Measurements from ENCODE around the gene ZNF804A.
A peak's percentile ranks its signal among the peaks of the same experiment; 100 is the strongest.

Gene ZNF804A

DNA sequence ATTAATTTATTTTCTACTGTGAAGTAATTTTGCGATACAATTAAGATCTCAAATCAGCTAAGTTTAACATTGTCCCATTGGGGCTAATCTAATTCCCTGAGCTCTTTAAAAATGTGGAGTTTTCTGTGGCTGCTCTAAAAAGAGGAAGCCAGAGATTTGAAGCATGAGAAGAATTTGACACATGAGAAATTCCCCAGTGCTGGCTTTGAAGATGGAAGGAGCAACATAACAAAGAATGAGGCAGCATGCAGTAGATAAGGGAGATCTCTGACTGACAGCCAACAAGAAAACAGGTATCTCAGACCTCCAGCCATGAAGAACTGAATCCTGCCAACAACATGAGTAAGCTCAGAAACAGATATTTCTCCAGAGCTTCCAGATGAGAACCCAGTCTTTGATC lies 308.4 kb downstream of the ZNF804A start:
- H3K36me3 ChIP-seq (ENCODE audit: control insufficient read depth in 1 of 2, insufficient read depth in 2 of 2, low read depth in 1 of 2, low read length in 2 of 2), result no peaks in the 10 kb centered on the region
- no peak overlapping the region for H4K91ac ChIP-seq (ENCODE audit: low read length)
- WGBS, result no CpG with 5 or more reads among the region's 1 CpG
- H2AK5ac ChIP-seq (ENCODE audit: low read length, severe bottlenecking), result no peak overlapping the region
- H3K4me2 ChIP-seq (ENCODE audit: low read length, poor library complexity, severe bottlenecking), result no peak overlapping the region
- H2BK120ac ChIP-seq (ENCODE audit: low read depth, low read length), result no peak overlapping the region
- H2AFZ ChIP-seq (ENCODE audit: low read depth, low read length), result no peak overlapping the region
- H2BK5ac ChIP-seq (ENCODE audit: low read depth, low read length, poor library complexity, severe bottlenecking), result no peak overlapping the region
- H4K8ac ChIP-seq (ENCODE audit: low read length), result no peak overlapping the region
- no peak overlapping the region for H3K23ac ChIP-seq (ENCODE audit: low read length in 2 of 2)
- H3K4me3 ChIP-seq (ENCODE audit: insufficient read depth in 1 of 2, low read depth in 1 of 2, low read length in 2 of 2), result no peak overlapping the region
- H3K9ac ChIP-seq (ENCODE audit: low read length), result no peak overlapping the region
- peaks cover 3% of the 10 kb centered on the region for H3K9me3 ChIP-seq (ENCODE audit: control insufficient read depth, low read length)
- H3K27ac ChIP-seq (ENCODE audit: low read length, poor library complexity, severe bottlenecking), result no peak overlapping the region
- H3K4ac ChIP-seq (ENCODE audit: low read depth in 1 of 2, low read length in 2 of 2), result no peak overlapping the region
- no peak overlapping the region for H2BK15ac ChIP-seq (ENCODE audit: low read depth, poor library complexity, severe bottlenecking)
- H3K14ac ChIP-seq (ENCODE audit: low read length in 2 of 2), result no peak overlapping the region
- no peak overlapping the region for H3K18ac ChIP-seq (ENCODE audit: low read depth in 1 of 2, low read length in 2 of 2)
- H3K4me1 ChIP-seq (ENCODE audit: control insufficient read depth, insufficient read depth, low read depth, low read length), result no peaks in the 10 kb centered on the region
- DNase-seq, result no peak
- no peaks in the 10 kb centered on the region for H3K79me1 ChIP-seq (replicated peaks; ENCODE audit: low read length, poor library complexity, severe bottlenecking)
- H2BK12ac ChIP-seq (ENCODE audit: low read length in 2 of 2), result no peak overlapping the region
- no peaks in the 10 kb centered on the region for H3K27me3 ChIP-seq (ENCODE audit: control insufficient read depth in 1 of 2, insufficient read depth in 1 of 2, low read length in 2 of 2)

DNA sequence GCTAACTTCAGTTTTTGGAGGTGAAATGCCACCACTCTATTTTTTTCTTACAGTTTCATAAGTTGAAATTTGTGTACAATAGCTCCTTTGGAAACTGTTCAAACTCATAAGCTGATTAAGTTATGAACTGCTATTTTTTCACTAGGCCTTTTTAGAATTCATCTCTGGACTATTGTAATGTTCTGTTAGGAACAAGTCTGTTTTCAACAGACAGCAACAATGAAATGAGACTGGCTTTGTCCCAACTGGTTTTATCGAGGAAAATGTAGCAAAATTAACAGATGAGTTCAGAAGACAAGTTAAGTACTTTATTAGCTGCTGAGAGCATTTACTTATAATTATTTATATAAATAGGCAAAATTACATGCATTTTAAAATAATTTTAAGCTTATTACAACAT lies 310.6 kb downstream of the ZNF804A start:
- H3K18ac ChIP-seq (ENCODE audit: low read depth in 1 of 2, low read length in 2 of 2), result no peak overlapping the region
- H2AK5ac ChIP-seq (ENCODE audit: low read length, severe bottlenecking), result no peak overlapping the region
- H3K4me2 ChIP-seq (ENCODE audit: low read length, poor library complexity, severe bottlenecking), result no peak overlapping the region
- 86% methylated on average over 1 of the region's 1 CpG for WGBS
- H3K27ac ChIP-seq (ENCODE audit: low read length, poor library complexity, severe bottlenecking), result no peak overlapping the region
- DNase-seq, result no peak
- no peak overlapping the region for H3K4me3 ChIP-seq (ENCODE audit: insufficient read depth in 1 of 2, low read depth in 1 of 2, low read length in 2 of 2)
- H3K14ac ChIP-seq (ENCODE audit: low read length in 2 of 2), result no peak overlapping the region
- H3K4me1 ChIP-seq (ENCODE audit: control insufficient read depth, insufficient read depth, low read depth, low read length), result no peaks in the 10 kb centered on the region
- H4K91ac ChIP-seq (ENCODE audit: low read length), result no peak overlapping the region
- no peaks in the 10 kb centered on the region for H3K27me3 ChIP-seq (ENCODE audit: control insufficient read depth in 1 of 2, insufficient read depth in 1 of 2, low read length in 2 of 2)
- H3K23ac ChIP-seq (ENCODE audit: low read length in 2 of 2), result no peak overlapping the region
- no peaks in the 10 kb centered on the region for H3K79me1 ChIP-seq (replicated peaks; ENCODE audit: low read length, poor library complexity, severe bottlenecking)
- H2BK5ac ChIP-seq (ENCODE audit: low read depth, low read length, poor library complexity, severe bottlenecking), result no peak overlapping the region
- no peak overlapping the region for H2BK12ac ChIP-seq (ENCODE audit: low read length in 2 of 2)
- H3K9me3 ChIP-seq (ENCODE audit: control insufficient read depth, low read length), result peaks cover 15% of the 10 kb centered on the region
- H3K4ac ChIP-seq (ENCODE audit: low read depth in 1 of 2, low read length in 2 of 2), result no peak overlapping the region
- H2BK15ac ChIP-seq (ENCODE audit: low read depth, poor library complexity, severe bottlenecking), result no peak overlapping the region
- H2AFZ ChIP-seq (ENCODE audit: low read depth, low read length), result no peak overlapping the region
- no peak overlapping the region for H3K9ac ChIP-seq (ENCODE audit: low read length)
- no peak overlapping the region for H4K8ac ChIP-seq (ENCODE audit: low read length)
- no peaks in the 10 kb centered on the region for H3K36me3 ChIP-seq (ENCODE audit: control insufficient read depth in 1 of 2, insufficient read depth in 2 of 2, low read depth in 1 of 2, low read length in 2 of 2)
- H2BK120ac ChIP-seq (ENCODE audit: low read depth, low read length), result no peak overlapping the region

DNA sequence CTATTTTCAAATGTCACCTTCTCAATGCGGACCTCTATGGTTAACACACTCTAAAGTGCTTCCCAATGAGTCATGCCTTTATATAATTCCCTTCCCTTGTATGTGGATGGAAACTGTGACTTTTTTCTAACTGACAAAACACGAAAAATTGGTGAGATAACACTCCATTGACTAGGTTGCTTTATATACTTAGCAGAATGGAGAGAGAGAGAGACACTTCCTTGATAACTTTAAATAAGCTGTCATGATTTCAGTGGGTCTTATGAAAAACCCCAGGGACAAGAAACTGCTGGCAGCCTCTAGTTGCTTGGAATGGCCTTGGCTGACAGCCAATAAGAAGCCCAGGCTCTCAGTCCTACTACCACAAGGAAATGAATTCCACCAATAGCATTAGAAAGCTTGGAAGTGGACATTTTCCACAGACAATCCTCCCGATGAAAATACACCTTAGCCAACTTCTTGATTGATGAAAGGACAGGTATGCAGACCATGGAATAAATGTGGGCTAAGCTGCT lies 322.2 kb downstream of the ZNF804A start:
- H3K79me1 ChIP-seq (replicated peaks; ENCODE audit: low read length, poor library complexity, severe bottlenecking), result no peaks in the 10 kb centered on the region
- no peak overlapping the region for H3K4me2 ChIP-seq (ENCODE audit: low read length, poor library complexity, severe bottlenecking)
- no peak overlapping the region for H3K9ac ChIP-seq (ENCODE audit: low read length)
- no peaks in the 10 kb centered on the region for H3K36me3 ChIP-seq (ENCODE audit: control insufficient read depth in 1 of 2, insufficient read depth in 2 of 2, low read depth in 1 of 2, low read length in 2 of 2)
- no peaks in the 10 kb centered on the region for H3K4me1 ChIP-seq (ENCODE audit: control insufficient read depth, insufficient read depth, low read depth, low read length)
- H3K27me3 ChIP-seq (ENCODE audit: control insufficient read depth in 1 of 2, insufficient read depth in 1 of 2, low read length in 2 of 2), result no peaks in the 10 kb centered on the region
- H2BK15ac ChIP-seq (ENCODE audit: low read depth, poor library complexity, severe bottlenecking), result no peak overlapping the region
- H3K4ac ChIP-seq (ENCODE audit: low read depth in 1 of 2, low read length in 2 of 2), result no peak overlapping the region
- H3K18ac ChIP-seq (ENCODE audit: low read depth in 1 of 2, low read length in 2 of 2), result no peak overlapping the region
- WGBS, result no CpG with 5 or more reads among the region's 3 CpGs
- no peak overlapping the region for H2BK12ac ChIP-seq (ENCODE audit: low read length in 2 of 2)
- no peak overlapping the region for H3K4me3 ChIP-seq (ENCODE audit: insufficient read depth in 1 of 2, low read depth in 1 of 2, low read length in 2 of 2)
- H3K14ac ChIP-seq (ENCODE audit: low read length in 2 of 2), result no peak overlapping the region
- no peak overlapping the region for H2BK5ac ChIP-seq (ENCODE audit: low read depth, low read length, poor library complexity, severe bottlenecking)
- H2AK5ac ChIP-seq (ENCODE audit: low read length, severe bottlenecking), result no peak overlapping the region
- H4K91ac ChIP-seq (ENCODE audit: low read length), result no peak overlapping the region
- no peak overlapping the region for H4K8ac ChIP-seq (ENCODE audit: low read length)
- H3K9me3 ChIP-seq (ENCODE audit: control insufficient read depth, low read length), result peaks cover 3% of the 10 kb centered on the region
- H2AFZ ChIP-seq (ENCODE audit: low read depth, low read length), result no peak overlapping the region
- H3K23ac ChIP-seq (ENCODE audit: low read length in 2 of 2), result no peak overlapping the region
- H2BK120ac ChIP-seq (ENCODE audit: low read depth, low read length), result no peak overlapping the region
- no peak overlapping the region for H3K27ac ChIP-seq (ENCODE audit: low read length, poor library complexity, severe bottlenecking)
- DNase-seq, result peak; percentile 78

DNA sequence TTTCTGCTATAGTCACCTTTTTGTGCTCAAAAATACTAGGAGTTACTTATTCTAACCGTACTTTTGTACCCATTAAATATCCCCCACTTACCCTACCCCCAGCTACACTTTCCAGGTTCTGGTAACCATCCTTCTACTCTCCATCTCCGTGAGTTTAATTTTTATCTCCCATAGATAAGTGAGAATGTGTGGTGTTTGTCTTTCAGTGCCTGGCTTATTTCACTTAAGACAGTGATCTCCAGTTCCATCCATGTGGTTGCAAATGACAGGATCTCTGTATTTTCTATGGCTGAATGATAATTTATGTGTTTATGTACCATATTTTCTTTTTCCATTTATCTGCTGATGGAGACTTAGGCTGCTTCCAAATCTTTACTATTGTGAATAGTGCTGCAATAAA lies 323.3 kb downstream of the ZNF804A start:
- no peaks in the 10 kb centered on the region for H3K27me3 ChIP-seq (ENCODE audit: control insufficient read depth in 1 of 2, insufficient read depth in 1 of 2, low read length in 2 of 2)
- H3K18ac ChIP-seq (ENCODE audit: low read depth in 1 of 2, low read length in 2 of 2), result no peak overlapping the region
- H3K4me1 ChIP-seq (ENCODE audit: control insufficient read depth, insufficient read depth, low read depth, low read length), result no peaks in the 10 kb centered on the region
- H3K14ac ChIP-seq (ENCODE audit: low read length in 2 of 2), result no peak overlapping the region
- DNase-seq, result peak; percentile 59
- H2BK15ac ChIP-seq (ENCODE audit: low read depth, poor library complexity, severe bottlenecking), result no peak overlapping the region
- H3K79me1 ChIP-seq (replicated peaks; ENCODE audit: low read length, poor library complexity, severe bottlenecking), result no peaks in the 10 kb centered on the region
- no peak overlapping the region for H3K27ac ChIP-seq (ENCODE audit: low read length, poor library complexity, severe bottlenecking)
- no peak overlapping the region for H2AK5ac ChIP-seq (ENCODE audit: low read length, severe bottlenecking)
- no peak overlapping the region for H3K4me2 ChIP-seq (ENCODE audit: low read length, poor library complexity, severe bottlenecking)
- no peak overlapping the region for H3K4ac ChIP-seq (ENCODE audit: low read depth in 1 of 2, low read length in 2 of 2)
- no peak overlapping the region for H4K8ac ChIP-seq (ENCODE audit: low read length)
- no peak overlapping the region for H2BK120ac ChIP-seq (ENCODE audit: low read depth, low read length)
- H3K9ac ChIP-seq (ENCODE audit: low read length), result no peak overlapping the region
- no peaks in the 10 kb centered on the region for H3K36me3 ChIP-seq (ENCODE audit: control insufficient read depth in 1 of 2, insufficient read depth in 2 of 2, low read depth in 1 of 2, low read length in 2 of 2)
- 42% methylated on average over 1 of the region's 2 CpGs for WGBS
- H2BK5ac ChIP-seq (ENCODE audit: low read depth, low read length, poor library complexity, severe bottlenecking), result no peak overlapping the region
- no peak overlapping the region for H2AFZ ChIP-seq (ENCODE audit: low read depth, low read length)
- no peak overlapping the region for H2BK12ac ChIP-seq (ENCODE audit: low read length in 2 of 2)
- H3K4me3 ChIP-seq (ENCODE audit: insufficient read depth in 1 of 2, low read depth in 1 of 2, low read length in 2 of 2), result no peak overlapping the region
- peaks cover 10% of the 10 kb centered on the region for H3K9me3 ChIP-seq (ENCODE audit: control insufficient read depth, low read length)
- H4K91ac ChIP-seq (ENCODE audit: low read length), result no peak overlapping the region
- H3K23ac ChIP-seq (ENCODE audit: low read length in 2 of 2), result no peak overlapping the region

Data from mesenchymal stem cell (in vitro differentiated cells and primary cell).